ENCODE data around the gene TDRD7.

- TF ChIP-seq CTCF (IDR thresholded peaks at IDR 0.05) (no peak), POLR2A (IDR thresholded peaks at IDR 0.05) (no peak), EP300 (IDR thresholded peaks at IDR 0.05) (no peak)
These were observed 27.3 kb upstream of the TDRD7 start for GRCh38 chr9:97384406-97385262.
